Measurements from ENCODE around the gene ARHGAP10.

ARHGAP10 gene

DNA sequence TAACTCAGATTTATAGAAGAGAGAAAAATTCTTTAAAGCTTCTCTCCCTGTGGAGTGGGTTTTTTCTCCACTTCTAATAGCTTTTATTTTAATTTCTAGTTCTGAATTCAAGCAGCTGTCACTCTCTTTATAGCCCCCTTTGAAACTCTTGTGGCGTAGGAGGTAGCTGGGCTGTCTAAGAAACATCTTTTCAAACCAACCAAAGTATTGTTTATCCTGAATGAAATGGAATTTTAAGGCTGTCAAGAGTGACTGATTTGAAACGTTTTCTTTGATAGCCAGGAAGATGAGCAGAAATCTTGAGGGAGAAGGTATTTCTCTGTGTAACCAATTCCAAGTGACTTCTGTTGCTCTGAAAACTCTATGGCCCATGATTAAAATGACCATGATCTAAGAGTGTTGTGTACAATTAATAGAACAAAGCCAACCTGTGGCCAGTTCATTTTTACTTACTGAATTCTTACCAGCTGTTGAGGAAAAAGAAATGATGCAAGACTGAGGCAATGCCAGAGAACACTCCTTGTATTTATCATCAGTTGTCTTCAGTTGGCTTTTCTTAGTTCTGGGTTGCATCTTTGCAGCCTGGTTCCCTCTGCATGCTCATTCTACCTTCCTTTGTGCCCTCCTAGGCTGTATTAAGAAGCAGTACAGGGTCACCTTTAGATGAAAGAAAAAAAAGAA is 298.4 kb downstream of the ARHGAP10 start:
- peak; percentile 67 to 73 for DNase-seq (ENCODE audit: low read depth in 2 of 2)

DNA sequence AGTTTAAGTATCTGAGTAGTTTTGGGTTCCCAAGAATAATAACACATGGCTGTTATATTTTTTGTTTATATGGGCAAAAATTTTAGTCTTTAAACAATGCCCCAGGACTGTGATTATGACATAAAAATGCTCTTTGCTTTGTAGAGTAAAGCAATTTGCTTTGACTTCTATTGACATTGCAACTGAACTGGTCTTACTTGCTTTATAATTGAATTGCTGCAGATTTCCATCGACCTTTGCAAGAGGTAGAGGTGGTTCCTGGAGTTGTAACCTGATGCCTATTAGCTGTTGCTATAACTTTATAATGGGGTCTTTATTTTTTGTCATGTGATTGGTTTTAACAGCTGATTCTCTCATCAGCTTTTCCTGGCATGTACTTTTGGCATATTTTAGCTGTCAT is 302.9 kb downstream of the ARHGAP10 start:
- no peak for DNase-seq (ENCODE audit: low read depth in 2 of 2)

DNA sequence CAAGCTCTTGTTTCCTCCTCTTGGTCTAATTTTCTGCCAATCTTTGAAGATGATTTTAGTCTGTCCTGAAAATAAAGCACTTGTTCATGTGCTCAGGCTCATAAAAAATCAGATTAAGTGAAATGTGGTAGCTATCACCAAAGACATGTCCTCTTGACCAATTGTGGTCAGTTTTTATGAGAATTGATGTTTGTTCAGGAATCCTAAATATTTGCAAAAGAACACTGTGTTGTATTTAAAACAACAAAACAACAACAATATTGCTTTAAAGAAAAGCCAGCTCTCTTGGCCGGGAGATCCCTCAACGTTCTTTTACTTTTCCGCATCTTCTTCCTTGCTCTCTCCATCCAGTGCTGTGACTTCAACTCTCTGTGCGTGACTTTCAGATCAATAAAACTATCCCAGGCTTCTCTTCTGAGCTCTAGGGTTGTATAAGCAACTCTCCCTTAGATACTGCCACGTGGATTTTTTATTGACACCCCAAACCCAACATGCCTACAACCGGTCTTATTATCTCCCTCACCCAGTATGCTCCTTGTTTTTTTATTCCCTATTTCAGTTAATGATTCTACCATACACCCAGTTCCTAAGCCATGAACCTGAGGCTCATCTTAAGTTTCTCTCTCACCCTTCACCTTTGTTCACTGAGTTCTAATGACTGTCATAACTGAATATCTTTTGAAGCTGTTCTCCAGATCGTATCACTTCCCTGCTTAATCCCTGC is 309.9 kb downstream of the ARHGAP10 start:
- DNase-seq (ENCODE audit: low read depth in 2 of 2), result no peak

DNA sequence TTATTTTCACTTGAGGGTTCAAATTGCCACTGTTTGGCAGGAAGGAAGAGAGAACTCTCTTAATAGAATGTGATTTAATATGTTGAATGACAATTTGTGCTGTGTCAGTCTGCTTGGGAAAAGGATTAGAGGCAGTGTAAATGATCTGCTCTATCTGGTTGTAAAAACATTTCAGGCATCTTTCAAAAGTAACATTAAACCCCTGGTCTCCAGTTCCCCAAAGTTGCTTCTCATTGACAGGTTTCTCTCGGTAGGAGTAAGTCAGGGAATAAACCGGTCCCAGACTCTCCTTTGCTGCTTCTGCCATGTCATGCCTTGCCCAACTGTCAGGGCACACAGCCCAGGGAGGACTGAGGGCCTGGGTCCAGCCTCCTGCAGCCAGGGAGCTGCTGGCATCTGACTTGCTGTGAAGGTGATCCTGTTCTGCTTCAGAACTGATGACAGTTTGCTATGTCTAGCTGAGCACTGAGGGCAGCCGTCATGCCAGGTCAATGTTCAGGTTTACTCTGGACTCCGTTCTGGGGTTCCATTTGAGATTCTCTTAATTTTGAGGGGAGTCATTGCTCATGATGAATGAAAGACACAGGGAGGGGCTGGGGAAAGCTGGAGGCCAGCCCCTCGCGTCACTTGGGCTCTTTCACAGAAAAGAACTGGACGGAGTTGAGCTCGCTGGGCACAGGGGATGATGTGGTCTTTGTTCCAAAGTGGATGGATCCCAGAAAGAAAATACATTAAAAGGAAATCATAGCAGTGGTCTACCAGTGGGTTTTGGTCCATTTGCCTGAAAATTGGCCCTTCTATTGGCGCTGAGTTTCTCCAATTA is 312.4 kb downstream of the ARHGAP10 start:
- DNase-seq (ENCODE audit: low read depth in 2 of 2), result no peak

DNA sequence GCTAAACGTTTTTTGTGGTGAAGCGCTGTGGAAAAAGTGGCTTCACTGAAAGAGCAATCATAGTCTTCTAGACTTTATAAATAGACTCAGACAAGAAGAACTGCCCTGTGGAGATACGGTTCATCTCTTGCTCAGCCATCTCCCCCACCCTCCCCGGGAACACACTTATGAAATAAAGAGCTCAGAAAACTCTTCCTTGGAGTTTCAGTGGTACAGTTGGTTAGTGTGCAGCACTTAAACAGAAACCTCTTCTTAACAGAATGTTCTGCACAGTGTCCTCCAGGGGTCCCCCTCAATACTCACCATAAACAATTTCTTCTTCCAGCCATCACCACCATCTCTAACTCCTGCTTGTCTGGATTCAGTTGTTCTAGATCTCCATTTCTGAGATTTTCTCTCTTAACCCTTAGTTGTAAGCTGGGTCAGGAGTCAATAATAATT is 313.0 kb downstream of the ARHGAP10 start:
- DNase-seq (ENCODE audit: low read depth in 2 of 2), result no peak

DNA sequence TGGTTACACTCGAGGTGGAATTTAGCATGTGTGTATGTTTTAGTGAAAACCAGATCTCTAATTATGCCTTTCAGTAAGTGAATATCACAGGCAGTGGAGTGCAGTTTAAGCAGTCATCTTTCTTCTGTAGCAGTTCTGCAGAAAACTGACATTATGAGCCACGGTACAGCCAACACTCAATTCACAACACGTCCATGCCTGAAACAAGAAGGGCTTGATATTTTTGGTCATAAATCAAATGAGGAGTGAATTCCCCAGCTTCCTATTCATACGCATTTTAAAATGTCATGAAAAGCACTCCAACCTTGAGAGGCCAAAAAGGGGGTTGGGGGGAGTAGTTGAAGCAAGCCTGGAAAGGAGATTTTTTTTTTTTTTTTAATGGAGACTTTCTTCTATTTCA is 316.7 kb downstream of the ARHGAP10 start:
- DNase-seq (ENCODE audit: low read depth in 2 of 2), result no peak

DNA sequence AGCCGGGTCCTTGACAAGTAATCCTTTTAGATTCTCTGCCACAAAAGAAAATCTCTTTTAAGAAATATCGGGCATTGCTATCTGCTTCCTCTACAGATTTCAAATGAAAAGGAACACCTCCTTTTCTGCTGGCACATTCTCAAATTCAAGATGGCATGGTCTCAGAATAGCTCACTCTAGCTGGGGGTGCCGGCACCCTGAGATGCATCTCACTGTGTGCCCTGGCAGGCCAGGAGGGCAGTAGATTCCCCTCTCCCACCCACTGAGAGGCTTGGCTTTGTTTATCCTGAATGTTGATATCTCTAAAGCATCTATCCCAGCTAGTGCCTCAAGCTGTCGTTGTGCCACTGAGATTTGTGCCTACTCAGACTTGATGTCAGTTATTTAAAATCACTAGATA is 319.5 kb downstream of the ARHGAP10 start:
- DNase-seq (ENCODE audit: low read depth in 2 of 2), result no peak

DNA sequence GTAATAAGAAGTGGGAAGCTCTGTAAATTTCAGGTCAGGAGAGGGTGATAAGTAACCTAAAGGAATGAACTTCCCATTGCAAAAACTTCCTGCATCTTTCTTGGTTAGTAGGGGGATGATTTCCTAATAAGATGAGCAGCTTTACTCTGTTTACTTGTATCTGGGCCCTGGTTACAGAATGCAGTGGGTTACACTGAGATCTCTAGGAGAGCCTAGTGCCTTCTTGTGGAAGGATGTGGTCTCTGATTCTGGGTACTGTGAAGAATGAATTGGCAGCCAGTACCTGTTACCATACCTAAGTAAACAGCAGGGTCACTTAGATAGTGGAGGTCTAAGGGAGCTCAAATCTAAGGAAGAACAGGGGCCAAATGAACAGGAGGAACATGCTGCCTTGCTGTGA is 320.6 kb downstream of the ARHGAP10 start:
- DNase-seq (ENCODE audit: low read depth in 2 of 2), result no peak

DNA sequence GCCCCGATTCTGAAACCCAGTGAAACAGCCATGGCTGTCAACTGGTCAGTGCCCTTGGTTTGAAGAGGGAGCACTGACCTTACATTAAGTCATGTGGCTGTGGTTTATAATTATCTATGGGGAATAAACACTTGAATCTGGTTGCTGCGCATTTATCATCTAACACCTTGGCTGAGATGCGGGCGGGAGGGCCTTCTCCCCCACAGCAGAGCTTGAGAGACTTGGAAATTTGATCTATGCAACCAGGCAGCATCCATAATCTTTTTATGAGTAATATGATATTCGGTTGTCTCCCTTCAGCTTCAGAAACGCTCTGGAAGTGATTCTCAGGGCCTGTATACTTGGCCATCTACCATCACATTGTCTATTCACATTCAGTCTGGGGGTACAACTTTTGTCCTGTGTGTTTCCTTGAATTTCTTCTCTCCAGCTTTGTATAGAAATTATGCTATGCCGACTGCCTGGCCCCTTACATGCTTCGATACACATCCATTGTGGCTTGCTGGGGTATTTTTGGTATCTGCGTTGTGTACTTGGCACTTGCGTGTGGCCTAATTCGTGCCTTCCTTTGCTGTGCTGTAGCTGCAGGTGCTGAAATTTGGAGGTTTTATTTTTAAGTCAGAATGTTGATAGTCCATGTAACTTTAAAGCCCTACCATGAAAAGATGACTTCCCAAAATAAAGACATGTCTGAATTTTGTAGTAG is 321.6 kb downstream of the ARHGAP10 start:
- no peak for DNase-seq (ENCODE audit: low read depth in 2 of 2)

DNA sequence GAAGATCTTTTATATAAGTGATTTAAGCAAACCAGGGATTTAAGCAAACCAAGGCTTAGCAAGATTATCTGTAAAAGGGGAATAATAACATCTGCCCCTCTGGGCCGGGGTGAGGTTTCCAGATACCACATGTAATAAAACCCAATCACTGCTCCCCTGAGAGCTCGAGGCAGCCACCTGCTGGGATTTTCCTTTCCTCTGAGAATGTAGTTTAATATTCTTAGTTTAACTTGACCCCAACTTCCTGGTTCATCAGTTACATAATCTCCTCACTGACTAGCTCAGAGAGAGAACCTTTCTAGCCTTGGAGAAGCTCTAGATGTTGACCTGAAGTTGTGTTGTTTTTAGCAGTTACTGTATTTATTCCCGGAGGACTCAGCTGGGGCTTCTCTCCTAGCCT is 322.4 kb downstream of the ARHGAP10 start:
- DNase-seq (ENCODE audit: low read depth in 2 of 2), result no peak

DNA sequence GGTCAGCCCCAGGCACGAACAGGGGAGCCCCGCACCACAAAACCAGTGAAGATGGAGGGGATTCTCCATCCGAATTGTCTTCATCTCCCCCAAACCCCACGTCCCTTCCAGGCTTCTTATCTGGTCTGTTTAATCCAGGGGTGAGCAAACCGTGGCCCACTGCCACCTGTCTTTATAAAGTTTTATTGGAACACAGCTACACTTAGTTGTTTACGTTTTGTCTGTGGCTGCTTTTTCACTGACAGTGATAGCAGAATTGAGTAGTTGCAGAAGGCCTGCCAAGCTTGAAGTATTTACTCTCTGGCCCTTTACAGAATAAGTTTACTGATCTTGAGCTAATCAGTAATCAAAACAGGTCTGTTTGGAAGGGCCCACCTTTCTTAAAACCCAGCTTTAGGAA is 324.0 kb downstream of the ARHGAP10 start:
- DNase-seq (ENCODE audit: low read depth in 2 of 2), result no peak

DNA sequence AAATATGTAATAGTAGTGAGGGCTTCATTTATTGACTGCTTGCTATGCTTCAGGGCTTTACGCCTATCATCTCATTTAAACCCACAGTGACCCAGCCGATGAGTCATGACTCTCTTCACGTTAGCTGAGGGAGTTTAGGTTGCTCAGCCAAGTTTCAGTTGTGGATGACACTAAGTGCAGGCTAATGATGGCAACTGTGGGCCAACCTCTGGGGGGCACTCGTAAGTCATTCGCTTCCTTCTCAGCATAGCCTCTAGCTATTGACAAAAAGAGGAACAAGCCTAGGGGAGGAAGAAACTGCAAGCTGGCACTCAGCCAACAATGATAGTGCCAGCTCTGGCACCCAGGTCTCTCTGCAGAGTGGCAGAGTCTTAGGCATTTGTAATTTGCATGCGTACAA is 325.0 kb downstream of the ARHGAP10 start:
- DNase-seq (ENCODE audit: low read depth in 2 of 2), result peak in 1 of 2 experiments; percentile 9

DNA sequence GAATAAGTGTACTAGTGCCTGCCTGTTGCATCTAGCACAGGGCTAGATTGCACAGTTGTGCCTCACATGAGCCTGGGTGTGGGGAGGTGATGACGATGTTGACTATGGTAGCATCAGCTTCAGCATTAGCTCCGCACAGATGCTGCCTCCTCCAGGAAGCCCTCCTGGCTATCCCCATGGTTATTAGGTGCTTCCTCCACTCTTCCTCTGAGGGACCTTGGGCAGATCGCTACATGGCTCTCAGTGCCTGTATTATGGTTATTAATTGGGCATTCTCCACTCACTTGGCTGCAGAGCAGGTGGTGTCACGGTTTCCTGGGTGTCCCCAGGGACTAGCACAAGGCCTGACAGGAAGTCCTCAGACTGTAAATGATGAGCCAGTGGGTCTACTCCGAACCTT is 325.6 kb downstream of the ARHGAP10 start:
- DNase-seq (ENCODE audit: low read depth in 2 of 2), result no peak

DNA sequence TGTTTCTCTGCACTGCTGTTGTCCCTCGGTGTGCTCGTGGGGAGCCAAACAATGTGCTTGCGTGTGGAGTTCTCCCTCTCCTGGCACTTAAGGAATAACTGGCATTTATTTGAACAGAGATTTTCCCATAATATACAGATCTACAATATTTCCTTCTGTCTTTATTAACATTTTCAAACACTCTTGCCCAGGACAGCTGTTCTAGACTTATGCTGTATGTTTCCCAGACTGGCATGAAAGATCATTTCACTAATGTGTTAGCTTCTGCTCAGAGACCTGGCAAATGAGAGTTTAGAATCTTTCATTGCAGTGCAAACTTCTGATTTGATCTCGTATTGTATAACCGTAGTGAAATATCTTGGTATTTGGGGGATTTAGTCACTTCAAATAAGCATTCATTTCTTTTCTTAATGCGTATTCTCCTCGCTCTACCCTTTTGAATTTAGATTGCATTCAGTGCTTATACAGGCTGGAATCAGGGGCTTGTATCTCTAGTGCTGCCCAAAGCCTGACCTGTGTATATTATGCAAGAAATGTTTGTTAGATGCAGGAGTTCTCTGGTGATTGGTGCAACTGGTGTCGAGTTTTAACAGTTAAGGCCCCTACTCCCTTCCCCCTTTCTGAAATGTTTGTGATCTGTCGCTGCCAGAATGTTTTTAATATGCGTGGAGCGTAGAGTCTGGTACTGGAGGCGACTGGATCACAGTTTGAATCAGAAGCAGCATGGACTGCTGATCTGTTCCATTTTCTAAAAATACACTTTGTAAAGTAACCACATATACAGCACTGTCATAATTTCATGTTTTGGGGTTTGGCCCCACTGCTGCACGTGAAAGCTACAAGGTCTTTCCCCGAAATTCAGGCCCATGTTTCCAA is 326.3 kb downstream of the ARHGAP10 start:
- no peak for DNase-seq (ENCODE audit: low read depth in 2 of 2)

DNA sequence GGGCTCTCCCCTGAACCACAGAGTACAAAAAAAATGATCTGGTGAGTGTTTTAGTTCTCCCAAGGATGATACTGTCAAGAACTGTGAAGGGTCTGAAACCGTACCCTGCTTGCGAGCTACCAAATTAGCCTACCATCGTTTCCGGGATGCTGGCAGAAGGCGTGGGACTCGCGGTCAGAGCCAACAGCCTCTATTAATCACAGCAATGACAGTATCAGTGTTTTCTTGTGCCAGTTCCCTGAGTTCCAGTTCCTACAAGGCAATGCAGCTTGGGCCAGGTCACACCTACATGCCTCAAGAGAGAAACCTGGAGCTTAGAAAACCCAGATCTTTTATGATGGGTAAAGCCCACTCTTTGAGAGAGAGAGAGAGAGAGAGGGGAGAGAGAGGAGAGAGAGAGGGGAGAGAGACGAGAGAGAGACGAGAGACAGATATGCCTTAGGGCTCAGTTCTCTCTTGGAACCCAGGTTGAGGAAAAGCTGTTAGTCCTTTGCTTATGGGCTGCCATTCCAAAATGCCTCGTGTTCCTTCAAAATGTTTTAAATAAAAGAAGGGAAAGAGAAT is 327.8 kb downstream of the ARHGAP10 start:
- DNase-seq (ENCODE audit: low read depth in 2 of 2), result no peak

DNA sequence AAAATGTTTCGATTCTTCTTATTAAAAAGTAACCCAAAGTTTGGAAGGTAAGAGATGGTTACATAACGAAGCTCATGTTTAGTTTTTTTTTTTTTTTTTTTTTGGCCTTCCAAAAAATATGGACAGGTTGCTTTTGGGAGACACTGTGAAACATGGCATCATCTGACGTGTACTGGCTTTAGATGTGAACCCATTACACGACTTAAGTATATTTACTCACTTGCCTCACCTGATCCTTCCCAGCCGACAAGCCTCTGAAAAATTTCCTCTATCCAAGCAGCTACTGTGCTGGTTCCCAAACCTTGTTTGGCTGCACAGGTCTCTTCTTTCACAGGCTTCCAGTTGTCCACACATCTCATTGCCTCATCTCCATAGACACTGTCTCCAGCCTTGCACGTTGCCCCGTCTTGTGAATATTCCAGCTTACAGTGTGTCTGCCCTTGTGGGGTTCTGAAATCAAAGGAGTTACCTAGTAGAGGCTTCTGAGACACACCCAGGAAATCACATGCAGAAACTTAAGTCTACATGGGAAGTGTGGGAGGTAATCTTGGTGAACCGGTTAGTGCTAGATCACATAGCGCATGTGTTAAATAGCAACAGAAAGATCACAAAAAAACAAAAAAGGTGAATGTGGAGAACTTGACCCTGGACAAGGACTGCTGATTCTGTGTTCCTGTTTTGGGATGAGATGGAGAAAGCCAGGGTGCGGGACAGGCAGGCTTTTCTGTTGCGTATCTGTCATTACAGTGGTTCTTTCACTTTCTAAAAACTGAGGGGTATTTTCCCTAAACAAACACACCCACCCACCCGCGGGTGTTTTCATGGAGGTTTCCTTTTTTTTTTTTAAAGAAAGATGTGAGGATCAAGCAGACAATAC is 328.6 kb downstream of the ARHGAP10 start:
- DNase-seq (ENCODE audit: low read depth in 2 of 2), result no peak

DNA sequence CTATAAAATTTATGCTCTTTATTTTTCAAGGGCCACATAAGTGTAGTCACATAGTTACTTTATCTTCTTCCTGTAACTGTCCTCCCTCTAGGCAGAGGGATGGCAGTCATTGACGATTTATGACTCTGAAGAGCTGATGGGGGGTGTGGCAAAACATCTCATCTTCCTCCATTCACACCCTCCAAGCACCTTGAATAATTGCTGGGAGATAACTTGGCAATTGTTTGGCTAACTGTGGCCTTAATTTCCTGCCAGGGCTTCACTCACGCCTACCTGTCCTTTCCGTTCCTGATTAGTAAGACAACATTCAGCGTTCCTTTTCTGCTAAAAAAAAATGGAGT is 329.2 kb downstream of the ARHGAP10 start:
- no peak for DNase-seq (ENCODE audit: low read depth in 2 of 2)

DNA sequence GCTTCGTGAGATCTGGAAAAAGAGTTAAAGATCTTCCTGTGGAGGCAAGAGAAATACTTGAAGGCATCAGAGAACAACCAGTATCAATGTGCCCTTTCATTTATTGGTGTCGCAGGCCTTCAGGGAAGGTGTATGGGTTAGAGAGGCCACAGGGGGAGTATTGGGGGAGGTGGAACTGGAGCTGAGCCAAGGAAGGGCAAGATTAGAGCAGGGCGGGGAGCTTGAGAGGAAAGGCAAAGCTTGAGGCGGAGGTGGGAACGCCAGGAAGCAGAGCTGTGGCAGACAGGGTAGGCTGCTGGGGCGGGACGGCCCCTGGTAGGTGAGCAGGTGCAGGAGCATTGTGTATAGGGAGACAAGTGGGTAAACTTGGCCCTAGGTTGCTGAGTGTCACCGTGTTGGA is 329.9 kb downstream of the ARHGAP10 start:
- DNase-seq (ENCODE audit: low read depth in 2 of 2), result no peak

DNA sequence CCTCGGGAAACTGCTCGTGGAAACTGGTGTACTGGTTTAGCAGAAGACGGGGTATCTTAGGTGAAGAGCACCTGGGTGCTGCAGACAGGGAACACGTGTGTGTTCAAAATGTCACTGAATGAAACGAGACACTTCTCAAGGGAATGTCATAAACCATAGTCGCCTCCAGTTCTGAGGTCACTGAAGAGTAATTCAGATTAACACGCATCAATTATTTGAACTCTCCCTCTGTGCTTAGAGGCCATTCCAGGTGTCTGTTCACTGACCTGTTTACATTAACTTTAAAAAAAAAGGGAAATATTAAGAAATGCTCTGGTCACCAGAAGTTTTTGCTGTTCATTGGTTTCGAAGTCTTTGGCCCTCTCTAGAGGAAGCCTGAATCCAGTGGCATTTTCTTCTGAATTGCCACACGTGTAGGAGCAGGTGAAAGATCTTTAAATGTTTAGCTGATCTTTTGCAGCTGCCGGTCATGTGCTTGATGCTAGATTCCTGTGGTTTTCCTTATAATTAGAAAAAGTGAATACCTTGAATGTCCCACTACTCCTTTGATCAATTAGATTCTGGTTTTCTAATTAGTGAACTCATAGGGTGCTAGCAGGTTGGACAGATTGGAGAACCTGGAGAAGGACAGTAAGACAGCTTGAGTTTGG is 330.5 kb downstream of the ARHGAP10 start:
- no peak for DNase-seq (ENCODE audit: low read depth in 2 of 2)
